Measurements from ENCODE around the gene BICD1.

Gene BICD1

DNA sequence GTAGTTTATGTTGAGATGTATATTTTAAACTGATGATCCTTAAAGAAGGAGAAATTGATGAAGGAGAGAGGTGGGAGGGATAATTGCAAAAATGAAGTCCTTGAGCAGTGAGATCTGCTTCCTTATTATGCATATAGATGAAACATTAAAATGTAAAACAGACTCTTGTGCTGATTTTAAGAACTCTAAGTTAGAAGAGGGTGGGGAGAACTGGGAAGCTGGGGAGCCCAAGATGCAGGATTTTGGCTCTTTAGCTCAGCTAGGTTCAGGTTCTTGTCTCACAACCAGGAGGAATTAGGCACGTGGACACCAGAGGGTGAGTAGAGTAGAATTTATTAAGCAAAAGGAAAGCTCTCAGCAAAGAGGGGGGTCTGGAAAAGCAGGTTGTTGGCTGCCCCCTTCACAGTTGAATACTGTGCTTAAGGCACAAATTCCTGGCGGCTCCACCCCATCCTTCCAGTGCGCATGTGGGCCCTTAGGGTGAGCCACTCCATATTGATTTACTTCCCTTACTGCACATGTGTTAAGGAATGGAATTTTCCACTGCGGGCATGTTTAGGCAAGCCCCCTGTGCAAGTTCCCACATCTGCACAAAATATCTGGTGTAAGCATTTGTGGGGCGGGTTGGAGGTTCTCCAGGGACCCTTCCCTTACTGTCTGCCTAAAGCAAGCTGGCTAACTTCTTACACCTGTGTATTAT, 141.9 kb downstream of the BICD1 start:
- peak overlapping the region; percentile 39 for H3K27ac ChIP-seq
- ChIA-PET CTCF (no interaction called here), POLR2A (ENCODE audit: low non-redundant PET) (no interaction called here)
- no peak for DNase-seq (ENCODE audit: low spot score)
- TF ChIP-seq, protein P1, sequence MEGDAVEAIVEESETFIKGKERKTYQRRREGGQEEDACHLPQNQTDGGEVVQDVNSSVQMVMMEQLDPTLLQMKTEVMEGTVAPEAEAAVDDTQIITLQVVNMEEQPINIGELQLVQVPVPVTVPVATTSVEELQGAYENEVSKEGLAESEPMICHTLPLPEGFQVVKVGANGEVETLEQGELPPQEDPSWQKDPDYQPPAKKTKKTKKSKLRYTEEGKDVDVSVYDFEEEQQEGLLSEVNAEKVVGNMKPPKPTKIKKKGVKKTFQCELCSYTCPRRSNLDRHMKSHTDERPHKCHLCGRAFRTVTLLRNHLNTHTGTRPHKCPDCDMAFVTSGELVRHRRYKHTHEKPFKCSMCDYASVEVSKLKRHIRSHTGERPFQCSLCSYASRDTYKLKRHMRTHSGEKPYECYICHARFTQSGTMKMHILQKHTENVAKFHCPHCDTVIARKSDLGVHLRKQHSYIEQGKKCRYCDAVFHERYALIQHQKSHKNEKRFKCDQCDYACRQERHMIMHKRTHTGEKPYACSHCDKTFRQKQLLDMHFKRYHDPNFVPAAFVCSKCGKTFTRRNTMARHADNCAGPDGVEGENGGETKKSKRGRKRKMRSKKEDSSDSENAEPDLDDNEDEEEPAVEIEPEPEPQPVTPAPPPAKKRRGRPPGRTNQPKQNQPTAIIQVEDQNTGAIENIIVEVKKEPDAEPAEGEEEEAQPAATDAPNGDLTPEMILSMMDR (conservative IDR thresholded peaks at IDR 0.05; ENCODE audit: low read depth), result no peak

DNA sequence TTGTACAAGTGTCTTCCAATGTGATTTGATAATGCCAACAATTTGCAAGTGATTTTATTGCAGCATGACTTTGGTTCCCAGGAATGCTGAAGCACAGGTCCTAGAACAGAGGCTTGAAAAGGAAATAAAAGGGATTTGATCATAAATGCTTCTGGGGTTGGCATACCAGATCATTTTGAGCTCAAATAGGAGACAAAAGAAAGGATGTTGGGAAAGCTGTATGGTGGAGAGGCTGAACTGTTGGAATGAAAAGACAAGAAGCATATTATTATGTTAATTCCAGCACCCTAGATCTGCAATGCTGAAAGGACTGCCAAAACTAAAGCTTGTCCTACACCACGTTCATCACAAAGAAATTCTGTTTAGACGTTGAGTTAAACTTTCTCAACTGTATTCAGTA, 143.1 kb downstream of the BICD1 start:
- ChIA-PET CTCF (no interaction called here), POLR2A (ENCODE audit: low non-redundant PET) (no interaction called here)
- H3K27ac ChIP-seq, result no peak overlapping the region
- TF ChIP-seq, protein P1 (conservative IDR thresholded peaks at IDR 0.05; ENCODE audit: low read depth), result no peak
- no peak for DNase-seq (ENCODE audit: low spot score)

DNA sequence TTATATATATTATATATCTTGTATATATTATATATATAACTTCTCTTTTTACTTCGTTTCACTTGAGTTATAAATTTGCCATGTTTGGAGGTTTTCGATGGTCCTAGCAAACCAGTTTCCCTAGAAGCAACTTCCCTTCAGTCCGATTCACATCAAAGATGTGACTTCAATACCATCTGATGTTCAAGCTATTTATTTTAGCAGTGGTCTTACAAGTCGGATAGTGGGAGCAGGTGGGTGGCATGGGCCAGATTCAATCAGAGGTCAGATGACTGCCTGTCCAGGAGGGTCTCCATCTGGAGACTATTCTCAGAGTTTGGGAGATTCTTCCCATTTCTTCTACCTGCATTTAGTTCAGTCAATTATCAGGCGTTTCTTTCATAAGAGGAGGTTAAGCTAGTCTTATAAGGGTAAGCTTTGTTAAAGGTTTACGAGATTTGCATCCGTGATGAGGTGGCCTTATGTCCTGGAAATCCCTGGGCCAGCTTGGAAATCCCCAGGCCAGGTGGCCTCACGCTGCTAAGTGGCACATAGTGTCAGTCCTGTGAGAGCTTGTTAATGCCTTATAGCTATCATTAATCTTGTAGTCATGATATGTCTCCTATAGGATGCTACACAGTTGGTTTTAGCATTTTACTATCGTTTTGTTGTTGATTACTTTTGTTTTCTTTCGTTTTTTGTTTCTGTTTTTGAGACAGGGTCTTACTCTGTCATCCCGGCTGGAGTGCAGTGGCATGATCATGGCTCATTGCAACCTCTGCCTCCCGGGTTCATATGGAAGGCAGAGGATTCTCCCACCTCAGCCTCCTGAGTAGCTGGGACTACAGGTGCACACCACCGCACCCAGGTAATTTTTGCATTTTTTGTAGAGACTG, 145.8 kb downstream of the BICD1 start:
- TF ChIP-seq, protein P1 (conservative IDR thresholded peaks at IDR 0.05; ENCODE audit: low read depth), result no peak
- DNase-seq (ENCODE audit: low spot score), result no peak
- no peak overlapping the region for H3K27ac ChIP-seq
- ChIA-PET POLR2A (ENCODE audit: low non-redundant PET) (no interaction called here), CTCF (interaction anchor here (0.6 kb wide), 1 partner anchor 137 kb away, joined by 4 read pairs; no protein-coding TSS in a partner anchor)

DNA sequence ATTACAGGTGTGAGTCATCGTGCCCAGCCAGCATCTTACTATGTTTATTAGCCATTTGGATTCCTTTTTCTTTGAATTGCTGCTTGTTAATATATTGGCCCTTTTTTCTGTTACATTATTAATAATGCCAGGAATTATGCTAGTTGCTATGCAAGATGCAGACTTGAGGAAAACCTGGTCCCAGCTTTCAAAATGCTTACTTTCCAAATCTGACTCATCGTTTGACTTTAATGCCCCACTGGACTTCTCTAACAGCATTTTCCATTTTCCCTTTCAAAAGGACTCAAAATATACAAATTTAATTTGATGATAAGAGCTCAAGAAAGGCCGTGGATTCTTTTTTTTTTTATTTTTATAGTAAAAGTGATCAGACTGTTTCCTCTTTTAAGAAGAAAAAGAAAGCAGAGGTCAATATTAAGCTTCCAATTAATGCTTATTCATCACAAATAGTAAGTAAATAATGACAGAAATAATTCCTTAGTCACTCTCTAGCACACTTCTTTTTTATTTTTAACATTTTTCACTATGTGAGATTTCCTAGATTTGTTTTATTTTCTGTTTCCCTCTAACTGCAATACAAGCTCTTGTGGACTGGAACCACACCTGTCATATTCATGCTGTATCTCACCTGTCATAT, 146.6 kb downstream of the BICD1 start:
- DNase-seq (ENCODE audit: low spot score), result no peak
- TF ChIP-seq, protein P1 (conservative IDR thresholded peaks at IDR 0.05; ENCODE audit: low read depth), result no peak
- POLR2A ChIA-PET (ENCODE audit: low non-redundant PET), result no interaction called here
- H3K27ac ChIP-seq, result no peak overlapping the region
- CTCF ChIA-PET, result interaction anchor here (0.6 kb wide), 1 partner anchor 138 kb away, joined by 4 read pairs; no protein-coding TSS in a partner anchor

DNA sequence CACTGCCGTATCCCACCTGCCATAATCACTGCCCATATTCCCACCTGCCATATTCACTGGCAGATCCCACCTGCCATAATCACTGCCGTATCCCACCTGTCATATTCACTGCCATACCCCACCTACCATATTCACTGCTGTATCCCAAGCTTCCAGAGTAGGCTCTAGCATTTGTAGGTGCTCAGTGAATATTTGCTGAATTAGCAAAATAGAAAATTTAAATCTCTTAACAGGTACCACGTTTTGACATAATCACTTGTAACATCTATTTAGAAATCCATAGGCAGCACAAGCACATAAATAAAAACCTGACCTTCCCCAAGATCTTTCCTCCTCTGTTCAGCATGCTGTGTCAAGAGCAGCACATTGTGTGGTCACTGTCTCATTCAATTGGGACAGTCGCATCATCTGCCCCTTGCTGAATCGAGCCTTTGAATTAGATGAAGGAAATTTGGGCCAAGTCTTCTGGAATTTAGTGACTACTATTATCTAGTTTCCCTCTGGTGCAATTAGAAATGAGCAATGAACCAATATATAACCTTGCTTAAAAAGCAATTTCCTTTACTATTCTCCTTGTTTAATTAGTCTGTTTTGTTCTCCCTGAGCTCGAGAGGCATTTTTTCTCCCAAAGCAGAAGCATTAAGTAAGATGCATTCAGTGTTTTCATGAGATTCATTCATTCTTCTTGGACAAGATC, 147.8 kb downstream of the BICD1 start:
- H3K27ac ChIP-seq, result no peak overlapping the region
- no peak for DNase-seq (ENCODE audit: low spot score)
- TF ChIP-seq, protein P1 (conservative IDR thresholded peaks at IDR 0.05; ENCODE audit: low read depth), result no peak
- ChIA-PET POLR2A (ENCODE audit: low non-redundant PET) (no interaction called here), CTCF (no interaction called here)

DNA sequence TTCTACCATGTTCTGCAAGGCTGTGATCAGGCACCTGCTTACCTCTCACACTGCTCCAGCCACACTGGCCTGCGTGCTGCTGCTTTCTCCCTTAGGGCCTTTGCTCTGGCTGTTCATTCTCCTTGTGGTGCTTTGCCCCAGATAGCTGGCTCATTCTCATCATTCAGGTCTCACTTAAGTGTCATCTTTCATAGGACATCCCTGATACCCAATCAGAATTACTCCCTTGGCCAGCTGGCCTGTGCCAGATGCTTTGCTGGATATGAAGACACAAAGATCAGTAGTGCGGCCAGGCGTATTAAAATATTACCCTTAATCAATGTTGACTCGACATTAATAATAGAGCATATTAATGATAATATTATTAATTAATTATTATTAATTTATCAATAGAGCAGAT, 148.9 kb downstream of the BICD1 start:
- TF ChIP-seq, protein P1 (conservative IDR thresholded peaks at IDR 0.05; ENCODE audit: low read depth), result no peak
- H3K27ac ChIP-seq, result no peak overlapping the region
- POLR2A ChIA-PET (ENCODE audit: low non-redundant PET), result no interaction called here
- DNase-seq (ENCODE audit: low spot score), result no peak
- CTCF ChIA-PET, result interaction anchor here (0.6 kb wide), 1 partner anchor 168 kb away, joined by 4 read pairs; no protein-coding TSS in a partner anchor
